ENCODE data around the gene GPR55. TPM values are rescaled to one million over a fixed set of nuclear protein-coding genes. Genes with fewer than 3 reads are reported as not detected.
"Not testable (repeated sequence)": the region's sequence is repeated elsewhere in the genome, so short reads cannot be mapped to it uniquely, and the experiment has no call there.

The GPR55 gene
- total RNA-seq, 2 donors from 2014 or later, result 3.8 to 8.3 TPM

DNA sequence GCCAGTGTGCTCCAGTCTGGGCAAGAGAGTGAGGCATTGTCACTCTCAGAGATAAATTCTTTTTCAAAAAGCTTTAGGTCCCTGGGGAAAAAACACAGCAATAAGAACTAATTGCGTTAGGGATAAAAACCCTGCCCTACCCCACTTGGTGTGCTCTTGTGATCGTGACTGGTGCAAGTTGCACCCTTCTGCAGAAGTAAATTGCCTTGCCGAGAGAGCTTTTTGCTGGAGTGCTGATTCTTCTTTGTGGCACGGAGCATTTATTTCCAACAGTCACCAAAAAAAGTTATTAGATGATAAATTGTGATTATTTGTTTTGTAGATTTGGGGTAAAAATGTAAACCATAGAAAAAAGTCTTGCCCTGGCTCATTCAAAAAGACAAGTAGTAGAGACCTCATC, 12.3 kb upstream of the GPR55 start:
- H3K27ac Mint-ChIP-seq, result no peak overlapping the region
- ATAC-seq (no peak), DNase-seq (no peak)
- H3K27me3 Mint-ChIP-seq, result peaks cover 30% of the 10 kb centered on the region
- H3K36me3 Mint-ChIP-seq (ENCODE audit: low read depth), result peaks cover 2% of the 10 kb centered on the region
- H3K4me1 Mint-ChIP-seq, result peaks cover 9% of the 10 kb centered on the region
- peaks cover 3% of the 10 kb centered on the region for H3K9me3 ChIP-seq (ENCODE audit: control insufficient read depth, low read length, poor library complexity, severe bottlenecking)
- H3K4me3 Mint-ChIP-seq, result no peak overlapping the region

GRCh38 chr2:230936243-230936642, 11.2 kb upstream of the GPR55 start:
- not testable (repeated sequence) for H3K9me3 ChIP-seq (ENCODE audit: control insufficient read depth, low read length, poor library complexity, severe bottlenecking); ATAC-seq; H3K4me1 Mint-ChIP-seq; DNase-seq; H3K27ac Mint-ChIP-seq; H3K36me3 Mint-ChIP-seq (ENCODE audit: low read depth); H3K4me3 Mint-ChIP-seq
- peaks cover 23% of the 10 kb centered on the region for H3K27me3 Mint-ChIP-seq

GRCh38 chr2:230935130-230935430, 10.0 kb upstream of the GPR55 start:
- no peak for DNase-seq
- H3K36me3 Mint-ChIP-seq (ENCODE audit: low read depth), result peaks cover 2% of the 10 kb centered on the region
- peaks cover 23% of the 10 kb centered on the region for H3K27me3 Mint-ChIP-seq
- peaks cover 6% of the 10 kb centered on the region for H3K4me1 Mint-ChIP-seq
- H3K27ac Mint-ChIP-seq, result no peak overlapping the region
- ATAC-seq, result no peak
- H3K9me3 ChIP-seq (ENCODE audit: control insufficient read depth, low read length, poor library complexity, severe bottlenecking), result peaks cover 3% of the 10 kb centered on the region
- no peak overlapping the region for H3K4me3 Mint-ChIP-seq

DNA sequence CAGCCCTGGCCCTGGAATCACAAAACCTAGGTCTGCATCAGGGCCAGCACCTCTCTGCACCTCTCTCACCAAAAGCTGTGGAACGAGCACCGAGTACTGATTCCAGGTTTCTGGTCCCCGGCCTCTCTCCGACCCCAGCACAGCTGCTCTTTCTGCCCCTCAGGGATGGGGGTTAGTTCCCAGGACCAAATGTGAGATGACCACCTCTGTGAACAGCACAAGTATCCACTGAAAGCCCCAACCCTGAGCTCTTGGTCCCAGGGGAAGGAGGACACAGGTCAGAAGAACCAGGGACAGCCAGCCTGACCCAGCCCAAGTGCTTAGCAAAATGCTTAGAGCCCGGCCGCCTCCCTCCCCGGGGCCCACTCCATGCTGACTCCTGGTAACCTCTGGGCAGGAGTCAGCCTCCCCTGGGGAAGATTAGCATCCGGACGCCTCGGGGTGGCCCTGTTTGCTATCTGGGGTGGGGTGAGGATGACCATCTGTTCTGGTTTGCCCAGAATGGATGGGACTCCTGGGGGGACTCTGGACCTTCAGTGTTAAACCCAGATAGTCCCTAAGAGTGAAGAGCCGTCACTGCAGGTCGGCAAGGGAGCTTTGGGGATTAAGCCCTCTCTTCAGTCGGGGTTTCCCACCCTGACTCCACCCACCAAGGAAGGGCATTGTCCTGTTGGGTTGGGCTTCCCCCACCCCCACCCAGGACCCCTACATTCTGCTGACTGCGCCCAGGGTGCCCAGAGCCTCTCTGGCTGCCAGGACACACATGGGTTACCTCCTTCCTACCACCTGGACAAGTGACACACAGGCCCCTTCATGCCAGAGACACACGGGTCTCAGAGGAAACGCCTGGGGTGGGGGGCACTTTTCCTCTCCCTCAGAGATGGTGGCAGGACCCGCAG, 9.4 kb upstream of the GPR55 start:
- Mint-ChIP-seq H3K4me1 (peaks cover 6% of the 10 kb centered on the region), H3K36me3 (ENCODE audit: low read depth) (peaks cover 1% of the 10 kb centered on the region), H3K4me3 (no peak overlapping the region), H3K27ac (no peak overlapping the region), H3K27me3 (peaks cover 20% of the 10 kb centered on the region)
- H3K9me3 ChIP-seq (ENCODE audit: control insufficient read depth, low read length, poor library complexity, severe bottlenecking), result peaks cover 3% of the 10 kb centered on the region
- ATAC-seq (no peak), DNase-seq (no peak)

DNA sequence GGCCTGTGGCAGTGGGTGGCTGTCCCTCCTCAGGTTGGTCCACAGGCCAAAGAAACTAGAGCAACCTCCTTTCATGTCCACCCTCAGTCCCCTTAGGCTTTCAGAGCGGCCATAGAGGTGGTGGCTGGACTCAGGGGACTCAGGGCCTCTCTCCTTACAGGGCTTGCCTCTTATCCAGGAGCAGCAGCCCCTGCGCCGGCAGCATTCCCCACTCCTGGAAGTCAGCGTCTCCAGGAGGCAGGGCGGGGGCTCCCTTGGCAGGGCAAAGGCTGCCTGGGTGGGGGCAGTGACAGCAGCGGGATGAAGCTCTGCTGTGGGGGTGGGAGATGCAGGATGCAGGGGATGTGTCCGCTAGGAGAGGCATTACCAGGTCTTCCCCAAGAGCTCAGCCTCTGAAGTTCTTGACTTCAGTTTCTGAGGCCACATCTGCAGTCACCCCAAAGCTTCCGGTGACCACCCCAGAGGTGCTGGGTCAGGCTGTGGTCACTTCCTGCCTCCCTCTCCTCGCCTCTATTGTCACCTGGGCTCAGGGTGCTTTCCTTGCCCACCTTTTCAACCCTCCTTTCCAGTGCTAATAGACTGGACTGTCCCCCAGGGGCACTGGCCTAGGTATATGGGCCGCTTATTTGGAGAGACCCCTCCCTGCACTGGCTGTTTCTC, 8.6 kb upstream of the GPR55 start:
- H3K4me3 Mint-ChIP-seq, result no peak overlapping the region
- peaks cover 16% of the 10 kb centered on the region for H3K27me3 Mint-ChIP-seq
- peak overlapping the region; percentile 41 for H3K27ac Mint-ChIP-seq
- H3K9me3 ChIP-seq (ENCODE audit: control insufficient read depth, low read length, poor library complexity, severe bottlenecking), result peaks cover 3% of the 10 kb centered on the region
- peaks cover 6% of the 10 kb centered on the region for H3K4me1 Mint-ChIP-seq
- DNase-seq, result no peak
- ATAC-seq, result no peak
- H3K36me3 Mint-ChIP-seq (ENCODE audit: low read depth), result no peaks in the 10 kb centered on the region

DNA sequence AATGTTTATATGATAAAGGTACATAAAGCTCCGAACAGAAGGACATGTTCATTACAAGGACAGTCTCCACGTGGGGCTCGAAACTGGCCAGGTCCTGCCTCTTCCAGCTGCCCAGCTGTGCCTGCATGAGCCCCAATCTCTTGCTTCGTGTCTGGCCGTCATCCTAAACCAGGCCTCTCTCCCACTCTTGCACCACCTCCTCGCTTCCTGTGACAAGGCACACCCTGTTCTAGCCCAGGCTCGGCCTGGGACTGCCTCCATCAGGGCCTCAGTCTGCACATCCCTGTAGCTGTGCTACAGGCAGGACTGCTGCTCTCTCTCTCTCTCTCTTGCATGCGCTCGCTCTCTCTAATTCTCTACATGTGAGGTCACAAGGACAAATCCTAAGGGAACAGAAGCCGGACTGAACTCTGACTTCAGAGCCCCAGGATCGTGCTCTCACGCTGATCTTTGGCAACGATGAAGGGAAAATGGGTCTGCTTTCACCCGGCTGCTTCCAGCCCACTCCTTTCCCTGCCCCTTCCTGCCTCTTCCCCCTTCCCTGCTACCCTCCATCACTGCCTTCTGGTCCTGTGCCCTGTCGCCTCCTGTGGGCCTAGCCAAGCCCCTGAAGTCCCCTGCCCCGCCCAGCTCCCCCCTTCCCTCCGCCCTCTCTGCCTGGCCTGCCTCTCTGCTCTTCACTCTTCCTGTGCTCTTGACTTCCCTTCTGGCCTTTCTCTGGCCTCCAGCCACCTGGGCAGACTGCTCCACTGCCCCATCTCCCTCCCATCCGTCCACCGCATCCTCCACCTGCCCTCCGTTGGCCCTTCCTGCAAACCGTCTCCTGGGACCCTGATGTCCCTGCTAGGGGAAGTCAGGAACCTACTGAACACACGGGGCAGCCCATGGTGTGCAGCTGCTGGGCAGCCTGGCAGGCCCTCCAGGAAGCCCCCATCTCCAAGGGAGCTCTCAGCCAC, 7.8 kb upstream of the GPR55 start:
- H3K4me3 Mint-ChIP-seq, result no peak overlapping the region
- no peaks in the 10 kb centered on the region for H3K36me3 Mint-ChIP-seq (ENCODE audit: low read depth)
- H3K9me3 ChIP-seq (ENCODE audit: control insufficient read depth, low read length, poor library complexity, severe bottlenecking), result peaks cover 3% of the 10 kb centered on the region
- peaks cover 16% of the 10 kb centered on the region for H3K27me3 Mint-ChIP-seq
- ATAC-seq (no peak), DNase-seq (no peak)
- H3K27ac Mint-ChIP-seq, result peak overlapping the region; percentile 41
- peaks cover 9% of the 10 kb centered on the region for H3K4me1 Mint-ChIP-seq

- ATAC-seq (no peak), DNase-seq (no peak)
- H3K36me3 Mint-ChIP-seq (ENCODE audit: low read depth), result no peaks in the 10 kb centered on the region
- peaks cover 16% of the 10 kb centered on the region for H3K27me3 Mint-ChIP-seq
- H3K4me3 Mint-ChIP-seq, result no peak overlapping the region
- H3K4me1 Mint-ChIP-seq, result peaks cover 11% of the 10 kb centered on the region
- no peak overlapping the region for H3K27ac Mint-ChIP-seq
- no peaks in the 10 kb centered on the region for H3K9me3 ChIP-seq (ENCODE audit: control insufficient read depth, low read length, poor library complexity, severe bottlenecking)
Measured at GRCh38 chr2:230931556-230932231, 6.7 kb upstream of the GPR55 start.

DNA sequence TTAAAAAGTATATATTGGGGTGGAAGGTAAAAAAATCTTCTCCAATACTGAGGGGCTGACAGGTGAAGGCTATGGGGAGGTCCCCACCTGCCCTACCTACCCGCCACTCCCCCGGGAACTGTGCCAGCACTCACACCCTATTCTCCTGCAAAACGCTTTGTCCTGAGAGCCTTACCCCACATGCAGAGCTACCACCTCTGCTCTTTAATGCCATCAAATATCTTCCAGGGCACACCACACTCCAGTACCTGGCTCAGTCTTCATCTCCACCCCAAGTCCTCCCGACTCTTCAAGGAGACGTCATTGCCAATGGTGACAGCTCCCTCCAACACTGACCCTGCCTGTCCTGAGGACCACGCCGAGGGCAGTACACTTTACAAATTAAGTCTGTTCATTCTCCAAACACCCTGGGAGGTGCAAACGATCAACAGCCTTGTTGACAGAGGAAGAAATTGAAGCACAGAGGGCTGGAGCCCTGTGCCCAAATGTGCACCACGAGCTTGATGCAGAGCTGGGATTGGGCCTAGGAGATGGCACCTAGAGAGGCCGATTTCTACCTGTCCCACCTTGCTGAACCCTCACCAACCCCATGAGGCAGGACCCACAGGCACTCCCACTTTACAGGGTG, 6.0 kb upstream of the GPR55 start:
- DNase-seq (no peak), ATAC-seq (no peak)
- Mint-ChIP-seq H3K4me3 (no peak overlapping the region), H3K36me3 (ENCODE audit: low read depth) (no peaks in the 10 kb centered on the region), H3K4me1 (peaks cover 11% of the 10 kb centered on the region), H3K27me3 (peaks cover 16% of the 10 kb centered on the region), H3K27ac (no peak overlapping the region)
- H3K9me3 ChIP-seq (ENCODE audit: control insufficient read depth, low read length, poor library complexity, severe bottlenecking), result no peaks in the 10 kb centered on the region

- peaks cover 16% of the 10 kb centered on the region for H3K27me3 Mint-ChIP-seq
- ATAC-seq (no peak), DNase-seq (no peak)
- no peaks in the 10 kb centered on the region for H3K36me3 Mint-ChIP-seq (ENCODE audit: low read depth)
- H3K27ac Mint-ChIP-seq, result no peak overlapping the region
- no peaks in the 10 kb centered on the region for H3K9me3 ChIP-seq (ENCODE audit: control insufficient read depth, low read length, poor library complexity, severe bottlenecking)
- H3K4me1 Mint-ChIP-seq, result peaks cover 13% of the 10 kb centered on the region
- no peak overlapping the region for H3K4me3 Mint-ChIP-seq
Measured at GRCh38 chr2:230930149-230930780, 5.2 kb upstream of the GPR55 start.

GRCh38 chr2:230929381-230930148, 4.5 kb upstream of the GPR55 start:
- peaks cover 16% of the 10 kb centered on the region for H3K27me3 Mint-ChIP-seq
- H3K9me3 ChIP-seq (ENCODE audit: control insufficient read depth, low read length, poor library complexity, severe bottlenecking), result no peaks in the 10 kb centered on the region
- no peaks in the 10 kb centered on the region for H3K36me3 Mint-ChIP-seq (ENCODE audit: low read depth)
- H3K4me1 Mint-ChIP-seq, result peaks cover 19% of the 10 kb centered on the region
- no peak overlapping the region for H3K4me3 Mint-ChIP-seq
- ATAC-seq (no peak), DNase-seq (no peak)
- H3K27ac Mint-ChIP-seq, result peak overlapping the region; percentile 59

- H3K27me3 Mint-ChIP-seq, result peaks cover 14% of the 10 kb centered on the region
- H3K9me3 ChIP-seq (ENCODE audit: control insufficient read depth, low read length, poor library complexity, severe bottlenecking), result no peaks in the 10 kb centered on the region
- ATAC-seq, result no peak
- peaks cover 25% of the 10 kb centered on the region for H3K4me1 Mint-ChIP-seq
- H3K27ac Mint-ChIP-seq, result peak overlapping the region; percentile 59
- peaks cover under 1% of the 10 kb centered on the region for H3K36me3 Mint-ChIP-seq (ENCODE audit: low read depth)
- no peak overlapping the region for H3K4me3 Mint-ChIP-seq
- DNase-seq, result no peak
Measured at GRCh38 chr2:230928701-230929380, 3.8 kb upstream of the GPR55 start.

Data from T-helper 17 cell (primary cell).